Ovary (tissue), 3 donors: Measurements from ENCODE around the gene SASS6.

ENCODE experiments used
- CTCF ChIP-seq, 3 donors: fragments of 450-650 bp in 2 of 3; fragments of 200-600 bp in 1 of 3; IDR thresholded peaks; one replicate each; pipeline versions ENCODE4 v1.5.1 to v1.8.0; 2016 to 2022; ENCODE audit warnings: antibody characterized with exemption in 3 of 3, mild to moderate bottlenecking in 1 of 3
- EP300 ChIP-seq: sonication (generic); formaldehyde crosslinking; IDR thresholded peaks from one replicate; pipeline ENCODE4 v1.6.1; 2017; ENCODE audit warnings: antibody characterized with exemption
- donor health status: DM: no; HTN: no; CAD: no.

- TF ChIP-seq CTCF (IDR thresholded peaks at IDR 0.05) (no peak), EP300 (no peak)
Observed at GRCh38 chr1:100131623-100132022, 1.1 kb downstream of the SASS6 start.
